Uterus (tissue), 4 donors: ENCODE data around the gene TRIP6. TPM values are rescaled to one million over a fixed set of nuclear protein-coding genes. Genes with fewer than 3 reads are reported as not detected.
"Not testable (repeated sequence)": the region's sequence is repeated elsewhere in the genome, so short reads cannot be mapped to it uniquely, and the experiment has no call there.

Experiments used
- DNase-seq, 2 donors: peaks; one replicate each; pipeline ENCODE4 v3.0.0-alpha.2; 2019 to 2020
- H3K27ac ChIP-seq, 2 donors: fragments of 200-600 bp; sonication (generic); 1 replicate in 1 of 2; 2 replicates in 1 of 2; pipeline ENCODE4 v1.5.1; 2016 to 2018
- H3K27me3 ChIP-seq, 2 donors: fragments of 200-600 bp; sonication (generic); one replicate each; pipeline ENCODE4 v1.5.1; 2018 to 2019; ENCODE audit warnings: control low read depth in 1 of 2
- H3K36me3 ChIP-seq, 2 donors: fragments of 200-600 bp; sonication (generic); one replicate each; pipeline ENCODE4 v1.5.1; 2019; ENCODE audit warnings: control low read depth in 1 of 2
- H3K4me1 ChIP-seq, 2 donors: fragments of 200-600 bp; sonication (generic); one replicate each; pipeline ENCODE4 v1.5.1; 2018 to 2019; ENCODE audit warnings: control low read depth in 1 of 2
- H3K4me3 ChIP-seq, 2 donors: fragments of 200-600 bp; sonication (generic); 1 replicate in 1 of 2; 2 replicates in 1 of 2; pipeline ENCODE4 v1.5.1; 2018 to 2019; ENCODE audit warnings: mild to moderate bottlenecking in 1 of 2
- H3K9me3 ChIP-seq, 2 donors: fragments of 200-600 bp; sonication (generic); one replicate each; pipeline ENCODE4 v1.5.1; 2019; ENCODE audit warnings: control low read depth in 1 of 2
- POLR2A ChIP-seq, 2 donors: fragments of 450-650 bp; IDR thresholded peaks; one replicate each; pipeline ENCODE4 v1.6.1; 2016; ENCODE audit warnings: antibody characterized with exemption in 2 of 2, mild to moderate bottlenecking in 1 of 2, moderate library complexity in 1 of 2
- intact Hi-C: fragments of 100-400 bp; cut with DNase I; formaldehyde crosslinking; loops from one replicate; pipeline ENCODE4 v1.15.1; 2023; ENCODE audit warnings: low total_unique reads
- total RNA-seq, 4 donors: library from RNA; depleted of rRNA in 3 of 4; stranded (reverse); fragments of >200 nt in 3 of 4; gene quantifications; one replicate each; pipeline versions ENCODE4 v1.1.0 to v1.2.4, GENCODE V29; 2014 to 2023
- TF ChIP-seq, protein P1 (sequence below), 4 experiments: fragments of 200-600 bp in 2 of 4; fragments of 450-650 bp in 2 of 4; sonication (generic) in 2 of 4; IDR thresholded peaks; one replicate each; pipeline ENCODE4 v1.5.1; 2016 to 2019; ENCODE audit warnings: antibody characterized with exemption in 4 of 4, mild to moderate bottlenecking in 2 of 4, moderate library complexity in 1 of 4
- donor health status: DM: yes; HTN: yes; CAD: no.

The TRIP6 gene
- total RNA-seq, 4 donors from 2014 or later, result 26.2 to 105 (median 61.6) TPM

DNA sequence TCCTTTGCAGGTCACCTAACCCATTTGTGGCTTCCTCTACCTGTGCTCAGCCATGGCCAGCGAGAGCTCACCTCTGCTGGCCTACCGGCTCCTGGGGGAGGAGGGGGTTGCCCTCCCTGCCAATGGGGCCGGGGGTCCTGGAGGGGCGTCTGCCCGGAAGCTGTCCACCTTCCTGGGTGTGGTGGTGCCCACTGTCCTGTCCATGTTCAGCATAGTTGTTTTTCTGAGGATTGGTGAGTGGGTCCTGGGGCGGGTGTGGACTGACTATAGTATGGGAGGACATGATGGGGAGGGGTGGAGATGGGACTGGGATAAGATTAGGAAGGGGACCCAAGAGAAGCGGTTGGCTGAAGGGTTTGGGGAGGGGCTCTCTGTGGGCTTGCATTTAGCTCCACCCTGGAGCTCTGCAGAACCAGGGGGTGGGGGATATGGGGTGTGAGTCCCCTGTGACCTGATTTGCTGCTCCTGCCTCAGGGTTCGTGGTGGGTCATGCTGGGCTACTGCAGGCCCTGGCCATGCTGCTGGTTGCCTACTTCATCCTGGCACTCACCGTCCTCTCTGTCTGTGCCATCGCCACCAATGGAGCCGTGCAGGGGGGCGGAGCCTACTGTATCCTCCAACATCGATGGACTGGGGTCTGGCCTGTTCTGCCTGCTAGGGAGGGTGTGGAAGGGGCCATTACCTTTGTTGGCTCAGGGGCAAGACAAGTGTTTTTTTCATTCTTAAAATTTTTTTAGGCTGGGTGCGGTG lies 12.9 kb upstream of the TRIP6 start:
- Histone ChIP-seq H3K9me3 (no peaks in the 10 kb centered on the region), H3K27ac (no peak overlapping the region), H3K27me3 (no peaks in the 10 kb centered on the region), H3K36me3 (no peaks in the 10 kb centered on the region), H3K4me3 (no peak overlapping the region), H3K4me1 (no peaks in the 10 kb centered on the region)
- intact Hi-C loops, result loop anchor here (5.0 kb wide), 1 partner anchor 132 kb away; the partner anchor contains the start of gene EPO
- no peak for DNase-seq
- no peak for TF ChIP-seq POLR2A (IDR thresholded peaks at IDR 0.05)
- TF ChIP-seq, protein P1, sequence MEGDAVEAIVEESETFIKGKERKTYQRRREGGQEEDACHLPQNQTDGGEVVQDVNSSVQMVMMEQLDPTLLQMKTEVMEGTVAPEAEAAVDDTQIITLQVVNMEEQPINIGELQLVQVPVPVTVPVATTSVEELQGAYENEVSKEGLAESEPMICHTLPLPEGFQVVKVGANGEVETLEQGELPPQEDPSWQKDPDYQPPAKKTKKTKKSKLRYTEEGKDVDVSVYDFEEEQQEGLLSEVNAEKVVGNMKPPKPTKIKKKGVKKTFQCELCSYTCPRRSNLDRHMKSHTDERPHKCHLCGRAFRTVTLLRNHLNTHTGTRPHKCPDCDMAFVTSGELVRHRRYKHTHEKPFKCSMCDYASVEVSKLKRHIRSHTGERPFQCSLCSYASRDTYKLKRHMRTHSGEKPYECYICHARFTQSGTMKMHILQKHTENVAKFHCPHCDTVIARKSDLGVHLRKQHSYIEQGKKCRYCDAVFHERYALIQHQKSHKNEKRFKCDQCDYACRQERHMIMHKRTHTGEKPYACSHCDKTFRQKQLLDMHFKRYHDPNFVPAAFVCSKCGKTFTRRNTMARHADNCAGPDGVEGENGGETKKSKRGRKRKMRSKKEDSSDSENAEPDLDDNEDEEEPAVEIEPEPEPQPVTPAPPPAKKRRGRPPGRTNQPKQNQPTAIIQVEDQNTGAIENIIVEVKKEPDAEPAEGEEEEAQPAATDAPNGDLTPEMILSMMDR (IDR thresholded peaks at IDR 0.05), result no peak

DNA sequence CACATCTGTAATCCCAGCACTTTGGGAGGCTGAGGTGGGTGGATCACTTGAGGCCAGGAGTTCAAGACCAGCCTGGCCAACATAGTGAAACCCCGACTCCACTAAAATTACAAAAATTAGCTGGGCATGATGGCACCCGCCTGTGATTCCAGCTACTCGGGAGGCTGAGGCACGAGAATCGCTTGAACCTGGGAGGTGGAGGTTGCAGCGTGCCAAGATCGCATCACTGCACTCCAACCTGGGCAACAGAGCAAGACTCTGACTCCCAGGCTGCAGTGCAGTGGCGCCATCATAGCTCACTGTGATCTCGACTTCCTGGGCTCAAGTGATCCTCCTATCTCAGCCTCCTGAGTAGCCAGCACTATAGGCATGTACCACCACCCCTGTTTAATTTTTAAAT lies 12.3 kb upstream of the TRIP6 start:
- H3K27ac ChIP-seq, DNase-seq, H3K9me3 ChIP-seq, H3K36me3 ChIP-seq, H3K27me3 ChIP-seq, H3K4me1 ChIP-seq, H3K4me3 ChIP-seq: not testable (repeated sequence)
- intact Hi-C loops, result loop anchor here (5.0 kb wide), 1 partner anchor 133 kb away; the partner anchor contains the start of gene EPO

DNA sequence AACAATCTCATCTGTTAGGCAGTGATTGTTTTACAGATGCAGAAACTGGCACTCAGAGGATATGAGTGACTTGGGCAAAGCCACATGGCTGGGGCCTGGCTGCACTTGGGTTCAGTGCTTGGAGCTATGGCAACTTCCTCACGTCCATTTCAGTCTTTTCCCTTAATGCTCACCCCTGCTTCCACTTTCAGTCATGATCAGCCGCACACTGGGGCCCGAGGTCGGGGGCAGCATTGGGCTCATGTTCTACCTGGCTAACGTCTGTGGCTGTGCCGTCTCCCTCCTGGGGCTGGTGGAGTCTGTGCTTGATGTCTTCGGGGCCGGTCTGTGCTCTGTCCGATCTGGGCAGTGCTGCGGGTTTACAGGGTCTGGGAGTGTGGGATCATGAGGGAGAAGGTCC lies 11.7 kb upstream of the TRIP6 start:
- intact Hi-C loops, result no loop called here
- no peaks in the 10 kb centered on the region for H3K27me3 ChIP-seq
- H3K4me1 ChIP-seq, result no peaks in the 10 kb centered on the region
- TF ChIP-seq POLR2A (IDR thresholded peaks at IDR 0.05), result no peak
- TF ChIP-seq, protein P1 (IDR thresholded peaks at IDR 0.05), result no peak
- DNase-seq, result no peak
- H3K27ac ChIP-seq, result no peak overlapping the region
- H3K36me3 ChIP-seq, result no peaks in the 10 kb centered on the region
- H3K9me3 ChIP-seq, result no peaks in the 10 kb centered on the region
- no peak overlapping the region for H3K4me3 ChIP-seq

DNA sequence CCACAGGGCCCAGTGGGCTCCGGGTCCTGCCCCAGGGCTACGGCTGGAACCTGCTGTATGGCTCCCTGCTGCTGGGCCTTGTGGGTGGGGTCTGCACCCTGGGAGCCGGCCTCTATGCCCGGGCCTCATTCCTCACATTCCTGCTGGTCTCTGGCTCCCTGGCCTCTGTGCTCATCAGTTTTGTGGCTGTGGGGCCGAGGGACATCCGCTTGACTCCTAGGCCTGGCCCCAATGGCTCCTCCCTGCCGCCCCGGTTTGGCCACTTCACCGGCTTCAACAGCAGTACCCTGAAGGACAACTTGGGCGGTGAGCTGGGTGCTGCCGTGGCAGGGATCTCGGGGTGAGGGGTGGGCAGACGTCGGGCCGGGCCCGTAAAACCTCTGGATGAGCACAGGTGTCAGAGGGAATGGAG lies 10.3 kb upstream of the TRIP6 start:
- Histone ChIP-seq H3K4me1 (no peaks in the 10 kb centered on the region), H3K4me3 (no peak overlapping the region), H3K9me3 (no peaks in the 10 kb centered on the region), H3K27me3 (no peaks in the 10 kb centered on the region), H3K36me3 (no peaks in the 10 kb centered on the region), H3K27ac (no peak overlapping the region)
- DNase-seq, result no peak
- intact Hi-C loops, result no loop called here
- TF ChIP-seq, protein P1 (IDR thresholded peaks at IDR 0.05), result no peak
- no peak for TF ChIP-seq POLR2A (IDR thresholded peaks at IDR 0.05)

DNA sequence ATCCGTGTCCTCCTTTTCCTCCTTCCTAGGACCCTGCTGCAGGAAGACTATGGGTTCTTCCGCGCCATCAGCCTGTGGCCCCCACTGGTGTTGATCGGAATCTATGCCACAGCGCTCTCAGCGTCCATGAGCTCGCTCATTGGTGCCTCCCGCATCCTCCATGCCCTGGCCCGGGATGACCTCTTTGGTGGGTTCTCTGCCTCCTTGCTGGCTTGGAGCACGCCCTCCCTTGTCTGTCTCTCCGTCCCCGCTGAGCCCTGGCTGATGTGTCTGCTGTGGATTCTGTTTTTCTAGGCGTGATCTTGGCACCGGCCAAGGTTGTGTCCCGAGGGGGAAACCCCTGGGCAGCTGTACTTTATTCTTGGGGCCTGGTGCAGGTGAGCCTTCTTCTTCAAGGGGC lies 7.3 kb upstream of the TRIP6 start:
- H3K4me3 ChIP-seq, result no peak overlapping the region
- intact Hi-C loops, result no loop called here
- no peak for DNase-seq
- TF ChIP-seq, protein P1 (IDR thresholded peaks at IDR 0.05), result no peak
- TF ChIP-seq POLR2A (IDR thresholded peaks at IDR 0.05), result no peak
- no peaks in the 10 kb centered on the region for H3K4me1 ChIP-seq
- no peaks in the 10 kb centered on the region for H3K9me3 ChIP-seq
- H3K27ac ChIP-seq, result no peak overlapping the region
- no peaks in the 10 kb centered on the region for H3K27me3 ChIP-seq
- no peaks in the 10 kb centered on the region for H3K36me3 ChIP-seq
